ENCODE data around the gene ATP6V1B1. TPM values are rescaled to one million over a fixed set of nuclear protein-coding genes. Genes with fewer than 3 reads are reported as not detected.

Gene ATP6V1B1
- total RNA-seq, 1 experiment from 2014 or later = 2.5 TPM

DNA sequence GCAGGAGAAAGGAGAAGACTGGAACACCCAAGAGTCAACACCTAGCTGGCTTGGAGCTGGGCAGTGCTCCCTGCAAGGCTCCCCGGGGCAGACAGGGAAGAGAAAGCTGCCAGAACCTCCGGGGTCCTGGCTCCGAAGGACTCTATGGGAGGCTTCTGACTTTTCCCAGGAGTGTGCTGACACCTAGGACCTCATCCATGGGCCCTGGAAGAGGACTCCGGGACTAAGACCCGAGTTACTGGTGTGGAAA, 37.8 kb upstream of the ATP6V1B1 start:
- in situ Hi-C loops (cut with HindIII; ENCODE audit: low pct_unique_long_range_greater_than_20kb, low sequenced_read_pairs) = no loop called here
- no peak for DNase-seq (ENCODE audit: low read depth, low spot score)

DNA sequence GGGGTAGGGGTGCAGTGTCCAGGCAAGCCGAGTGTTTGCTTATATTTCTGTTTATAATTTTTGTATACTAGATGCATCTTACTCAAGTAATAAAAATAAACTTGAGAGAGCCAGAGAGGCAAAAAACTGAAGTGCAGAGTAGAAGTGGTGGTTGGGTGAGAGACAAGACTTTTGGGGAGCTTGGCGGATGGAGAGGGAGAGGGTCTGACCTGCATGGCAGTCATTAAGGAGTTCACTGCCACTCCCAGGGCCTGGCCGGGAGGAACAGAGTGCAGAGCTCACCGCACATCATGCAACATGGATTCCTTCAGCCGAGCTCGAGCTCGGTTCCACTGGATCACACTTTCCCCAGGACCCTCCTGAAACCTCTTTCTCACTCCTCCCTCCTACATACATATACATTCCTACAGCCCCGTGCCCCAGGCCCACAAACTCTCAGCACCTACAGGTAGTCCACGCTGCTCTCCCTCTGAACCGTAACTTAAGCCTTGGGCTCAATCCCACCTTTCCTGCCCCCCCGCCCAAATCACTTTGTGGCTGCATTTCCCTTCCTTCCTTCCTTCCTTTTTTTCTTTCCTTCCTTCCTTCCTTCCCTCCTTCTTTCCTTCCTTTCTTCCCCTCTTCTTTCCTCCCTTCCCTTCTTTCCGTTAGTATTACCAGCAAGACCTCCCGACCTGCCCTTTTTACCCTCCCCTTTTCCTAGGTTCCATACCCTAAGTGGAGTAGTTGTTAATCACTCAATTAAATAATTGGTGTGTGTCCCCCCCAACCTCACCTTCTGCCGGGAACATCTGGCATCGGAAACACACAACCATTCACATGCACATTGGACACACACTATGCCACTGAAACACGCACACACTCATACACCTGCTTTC, 37.1 kb upstream of the ATP6V1B1 start:
- in situ Hi-C loops (cut with HindIII; ENCODE audit: low pct_unique_long_range_greater_than_20kb, low sequenced_read_pairs) = no loop called here
- DNase-seq (ENCODE audit: low read depth, low spot score) = no peak

DNA sequence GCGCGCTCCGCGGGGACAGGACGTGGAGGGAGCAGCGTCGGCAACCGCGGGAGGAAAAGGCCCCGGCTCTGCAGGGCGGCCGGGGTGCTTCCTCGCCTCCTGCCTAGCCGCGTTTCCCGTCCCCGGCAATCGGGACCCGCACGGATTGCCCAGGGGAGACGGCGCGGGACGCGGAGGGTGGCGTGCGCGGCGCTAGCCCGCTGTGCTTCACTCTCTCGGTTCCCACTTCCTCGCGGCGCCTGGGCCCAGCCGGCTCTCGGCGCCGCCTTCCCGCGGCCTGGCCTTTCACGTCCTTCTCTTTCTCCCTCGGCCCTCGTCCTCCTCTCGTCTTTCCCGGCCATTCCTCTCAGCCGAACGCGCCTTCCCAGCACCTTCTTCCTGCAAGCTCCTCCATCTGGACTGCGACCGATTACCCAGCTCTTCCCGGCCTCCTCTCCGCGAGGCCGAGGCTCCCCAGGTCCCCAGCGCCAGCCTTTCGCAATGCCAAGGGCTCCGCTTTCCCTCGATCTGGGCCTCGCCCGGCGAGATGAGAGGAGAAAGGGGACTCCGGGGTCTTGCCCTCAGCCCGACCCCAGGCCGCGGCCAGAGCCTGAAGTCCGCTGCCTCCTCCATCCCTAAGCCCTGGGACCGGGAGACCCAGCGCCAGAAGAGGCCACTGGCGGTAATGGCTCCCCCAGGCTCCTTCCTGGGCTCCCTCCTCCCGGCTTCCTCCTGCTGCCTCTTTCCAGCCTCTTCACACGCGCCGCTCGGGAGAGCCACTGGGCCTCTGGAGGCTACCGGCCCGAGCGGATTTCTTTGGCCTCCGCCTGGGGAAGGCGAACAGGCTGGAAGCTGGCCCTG, 34.3 kb upstream of the ATP6V1B1 start:
- peak; percentile 43 for DNase-seq (ENCODE audit: low read depth, low spot score)
- in situ Hi-C loops (cut with HindIII; ENCODE audit: low pct_unique_long_range_greater_than_20kb, low sequenced_read_pairs) = no loop called here

DNA sequence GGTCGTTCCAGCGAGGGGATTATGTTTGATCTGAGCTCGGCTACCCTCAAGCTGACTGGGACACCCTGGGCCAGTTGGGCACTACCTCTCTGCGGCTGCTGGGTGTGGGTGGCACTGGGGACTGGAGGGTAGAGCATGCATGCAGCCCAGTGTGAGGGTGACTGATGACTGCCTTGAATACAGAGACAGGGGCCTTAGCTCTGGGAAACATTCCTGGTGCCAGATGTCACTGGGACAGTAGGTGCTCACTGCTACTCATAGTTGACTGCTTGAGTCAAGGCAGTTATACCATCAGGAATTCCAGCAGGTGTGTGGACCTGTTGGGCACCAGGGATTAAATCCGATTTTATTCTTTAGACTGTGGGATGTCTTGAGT, 33.6 kb upstream of the ATP6V1B1 start:
- no peak for DNase-seq (ENCODE audit: low read depth, low spot score)
- in situ Hi-C loops (cut with HindIII; ENCODE audit: low pct_unique_long_range_greater_than_20kb, low sequenced_read_pairs) = no loop called here

DNA sequence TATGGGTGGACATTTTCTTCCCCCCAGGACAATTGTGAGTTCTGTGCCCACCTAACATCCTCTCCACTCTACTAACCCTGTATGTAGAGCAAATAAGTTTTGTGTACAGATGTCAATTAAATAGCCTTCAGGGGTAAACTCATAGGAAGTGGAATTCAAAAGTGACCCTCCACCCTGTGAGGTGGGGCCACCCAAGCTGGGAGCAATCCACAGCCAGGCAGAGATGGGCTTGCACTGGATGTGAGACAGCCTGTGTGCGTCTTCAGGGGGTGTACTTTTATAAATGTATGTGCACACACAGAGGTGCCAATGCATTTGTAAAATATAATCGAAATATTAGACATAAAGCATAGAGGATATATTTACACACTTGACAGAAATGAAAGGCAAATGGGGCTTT, 33.1 kb upstream of the ATP6V1B1 start:
- DNase-seq (ENCODE audit: low read depth, low spot score) = no peak
- in situ Hi-C loops (cut with HindIII; ENCODE audit: low pct_unique_long_range_greater_than_20kb, low sequenced_read_pairs) = no loop called here

DNA sequence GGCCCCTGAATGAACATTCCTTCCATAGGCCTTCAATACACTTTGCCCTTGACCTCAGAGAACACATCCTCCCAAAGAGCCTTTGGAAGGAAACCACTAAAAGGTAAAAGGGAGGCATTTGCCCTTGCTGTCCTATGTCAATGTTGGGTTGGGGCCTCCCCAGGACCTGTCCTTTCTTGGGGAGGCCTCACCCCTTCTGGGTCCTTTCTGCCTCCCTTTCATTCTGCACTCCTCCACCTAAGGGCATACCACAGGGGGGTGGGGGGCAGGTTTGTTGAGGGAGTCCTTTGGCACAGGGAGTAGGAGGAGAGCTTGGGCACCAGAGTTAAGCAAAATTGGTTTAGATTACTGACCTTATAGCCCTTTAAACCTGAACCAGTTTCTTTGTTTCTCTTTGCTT, 32.5 kb upstream of the ATP6V1B1 start:
- no peak for DNase-seq (ENCODE audit: low read depth, low spot score)
- in situ Hi-C loops (cut with HindIII; ENCODE audit: low pct_unique_long_range_greater_than_20kb, low sequenced_read_pairs) = no loop called here

DNA sequence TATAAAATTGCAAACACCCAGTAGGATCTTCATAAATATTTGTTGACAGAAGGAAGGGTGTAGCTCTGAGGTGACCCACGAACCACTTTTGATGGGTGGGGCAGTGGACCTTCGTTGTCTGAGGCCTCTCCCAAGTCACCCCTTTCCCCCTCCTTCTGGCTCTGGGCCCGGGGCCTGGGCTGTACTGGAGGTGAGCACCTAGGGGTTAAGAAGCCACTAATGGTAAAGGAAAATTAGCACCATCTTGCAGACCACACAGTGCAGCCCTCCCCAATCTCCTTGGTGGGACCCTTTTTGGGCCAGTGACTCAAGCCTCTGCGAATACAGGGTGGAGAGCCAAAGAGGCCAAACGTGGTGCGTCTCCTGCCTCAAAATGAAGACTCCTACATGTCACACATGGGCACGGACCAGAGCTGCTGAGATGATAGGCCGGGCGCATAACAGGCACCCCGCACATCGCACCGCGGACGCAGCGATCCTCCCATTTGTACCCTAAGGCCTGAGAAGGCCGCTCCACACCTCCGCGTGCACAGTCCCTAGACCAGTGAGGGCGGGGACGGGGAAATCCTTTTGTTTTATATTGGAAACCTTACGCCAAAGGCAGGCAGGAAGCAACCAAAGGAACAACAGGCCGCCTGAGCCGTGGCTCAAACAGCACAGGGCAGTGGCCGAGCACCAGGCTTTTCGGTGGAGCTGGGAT, 31.9 kb upstream of the ATP6V1B1 start:
- DNase-seq (ENCODE audit: low read depth, low spot score) = no peak
- in situ Hi-C loops (cut with HindIII; ENCODE audit: low pct_unique_long_range_greater_than_20kb, low sequenced_read_pairs) = no loop called here

DNA sequence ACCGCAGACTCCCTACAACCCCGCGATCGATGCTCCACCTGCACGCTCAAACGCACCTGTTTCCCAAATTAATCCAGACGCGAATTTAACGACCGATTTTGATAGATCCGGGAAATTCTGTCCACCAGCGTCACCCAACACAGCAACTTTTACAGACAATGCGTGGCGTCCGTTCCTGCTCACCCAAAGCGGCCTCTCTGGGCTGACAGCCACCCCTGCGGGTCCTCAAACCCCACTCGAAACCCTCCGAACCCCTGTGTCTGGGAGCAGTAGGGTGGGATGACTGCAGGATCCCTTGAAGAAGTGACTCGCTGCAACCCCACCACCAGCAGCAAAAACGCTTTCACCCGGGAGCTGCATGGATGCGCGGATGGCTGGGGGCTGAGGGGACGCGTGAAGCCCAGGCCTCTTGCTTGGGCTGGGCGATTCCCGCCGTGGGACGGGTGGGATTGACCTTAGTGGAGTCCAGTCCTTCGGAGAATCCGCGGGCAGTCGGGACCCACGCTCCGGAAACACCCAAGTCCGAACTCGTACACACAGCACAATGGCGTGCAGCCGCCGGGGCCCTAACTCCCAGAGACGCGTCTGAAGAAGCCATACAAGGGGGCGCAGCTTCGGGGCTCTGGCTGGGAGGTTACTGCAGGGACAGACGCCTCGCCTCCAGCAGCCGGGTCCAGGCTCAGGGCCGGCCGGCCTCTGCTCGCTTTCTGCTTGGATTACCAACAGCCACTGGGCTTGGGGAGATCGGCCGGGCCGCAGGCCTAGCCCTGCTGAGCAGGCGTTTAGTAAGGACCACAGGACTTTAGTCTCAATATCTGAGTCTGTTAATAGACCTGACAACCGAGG, 31.1 kb upstream of the ATP6V1B1 start:
- no peak for DNase-seq (ENCODE audit: low read depth, low spot score)
- in situ Hi-C loops (cut with HindIII; ENCODE audit: low pct_unique_long_range_greater_than_20kb, low sequenced_read_pairs) = no loop called here

DNA sequence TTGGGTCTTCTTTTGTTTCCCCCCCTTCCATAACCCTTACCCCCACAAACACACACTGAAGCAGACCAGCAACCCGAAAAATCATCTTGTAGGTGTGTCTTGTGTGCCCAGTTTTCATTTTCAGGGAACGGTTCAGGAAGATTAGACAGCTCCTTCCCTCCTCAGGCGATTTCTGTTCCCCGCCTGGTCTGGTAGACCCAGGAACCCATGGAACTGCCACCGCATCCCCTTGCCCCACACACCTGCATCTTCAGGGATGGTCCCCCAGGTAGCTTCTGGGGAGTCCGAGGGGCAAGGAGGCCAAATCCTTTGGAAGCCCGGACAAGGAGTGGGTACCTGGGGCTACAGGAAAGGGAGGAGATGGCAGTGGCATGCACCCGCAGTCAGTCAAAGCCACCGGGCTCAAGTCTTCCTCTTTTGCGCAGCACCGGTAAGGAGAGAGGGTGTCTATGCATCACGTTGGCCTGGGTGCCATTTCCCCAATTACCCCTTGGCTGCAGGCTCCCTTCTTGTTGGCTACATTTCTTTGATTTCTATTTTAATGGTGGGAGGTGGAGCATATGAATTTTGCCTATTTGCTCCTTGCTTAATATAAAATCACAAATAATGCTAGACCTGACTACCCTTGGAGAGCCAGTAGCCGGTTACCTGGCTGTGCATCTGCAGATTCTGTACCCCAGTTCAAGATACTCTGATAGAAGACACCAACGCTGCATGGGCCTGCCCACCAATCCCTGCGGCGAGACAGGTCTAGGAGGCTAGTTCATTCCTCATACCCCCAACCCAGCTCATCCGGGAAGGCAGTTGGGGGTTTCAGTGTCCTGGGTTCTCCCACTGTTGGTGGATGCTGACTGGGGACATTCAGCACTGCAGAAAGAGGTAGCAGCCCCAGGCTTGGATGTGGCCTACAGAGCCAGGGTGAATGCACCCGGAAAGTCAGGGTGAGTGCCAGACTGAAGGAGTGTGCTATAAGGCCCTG, 30.0 kb upstream of the ATP6V1B1 start:
- in situ Hi-C loops (cut with HindIII; ENCODE audit: low pct_unique_long_range_greater_than_20kb, low sequenced_read_pairs) = no loop called here
- no peak for DNase-seq (ENCODE audit: low read depth, low spot score)

DNA sequence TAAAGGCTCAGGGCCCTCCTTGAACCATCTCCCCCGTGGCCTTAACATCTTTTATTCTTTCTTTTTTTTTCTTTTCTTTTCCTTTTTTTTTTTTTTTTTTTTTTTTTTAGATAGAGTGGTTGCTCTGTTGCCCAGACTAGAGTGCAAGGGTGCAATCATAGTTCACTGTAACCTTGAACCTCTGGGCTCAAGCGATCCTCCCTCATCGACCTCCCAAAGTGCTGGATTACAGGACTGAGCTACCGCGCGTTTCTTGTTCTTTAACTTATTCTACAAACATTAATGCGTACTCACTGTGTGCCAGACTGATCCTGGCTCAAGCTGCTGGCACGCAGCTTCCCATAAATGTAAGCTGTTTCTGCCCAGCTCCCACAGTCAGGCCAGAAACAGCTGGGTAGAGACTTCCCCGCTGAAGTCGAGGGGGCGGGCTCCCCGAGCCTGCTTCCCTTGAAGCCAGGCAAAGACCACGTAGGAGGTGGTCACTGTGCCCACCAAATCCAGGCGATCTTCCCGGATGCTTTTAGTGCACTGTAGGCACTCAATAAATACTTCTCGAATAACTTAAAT, 29.2 kb upstream of the ATP6V1B1 start:
- in situ Hi-C loops (cut with HindIII; ENCODE audit: low pct_unique_long_range_greater_than_20kb, low sequenced_read_pairs) = no loop called here
- no peak for DNase-seq (ENCODE audit: low read depth, low spot score)

DNA sequence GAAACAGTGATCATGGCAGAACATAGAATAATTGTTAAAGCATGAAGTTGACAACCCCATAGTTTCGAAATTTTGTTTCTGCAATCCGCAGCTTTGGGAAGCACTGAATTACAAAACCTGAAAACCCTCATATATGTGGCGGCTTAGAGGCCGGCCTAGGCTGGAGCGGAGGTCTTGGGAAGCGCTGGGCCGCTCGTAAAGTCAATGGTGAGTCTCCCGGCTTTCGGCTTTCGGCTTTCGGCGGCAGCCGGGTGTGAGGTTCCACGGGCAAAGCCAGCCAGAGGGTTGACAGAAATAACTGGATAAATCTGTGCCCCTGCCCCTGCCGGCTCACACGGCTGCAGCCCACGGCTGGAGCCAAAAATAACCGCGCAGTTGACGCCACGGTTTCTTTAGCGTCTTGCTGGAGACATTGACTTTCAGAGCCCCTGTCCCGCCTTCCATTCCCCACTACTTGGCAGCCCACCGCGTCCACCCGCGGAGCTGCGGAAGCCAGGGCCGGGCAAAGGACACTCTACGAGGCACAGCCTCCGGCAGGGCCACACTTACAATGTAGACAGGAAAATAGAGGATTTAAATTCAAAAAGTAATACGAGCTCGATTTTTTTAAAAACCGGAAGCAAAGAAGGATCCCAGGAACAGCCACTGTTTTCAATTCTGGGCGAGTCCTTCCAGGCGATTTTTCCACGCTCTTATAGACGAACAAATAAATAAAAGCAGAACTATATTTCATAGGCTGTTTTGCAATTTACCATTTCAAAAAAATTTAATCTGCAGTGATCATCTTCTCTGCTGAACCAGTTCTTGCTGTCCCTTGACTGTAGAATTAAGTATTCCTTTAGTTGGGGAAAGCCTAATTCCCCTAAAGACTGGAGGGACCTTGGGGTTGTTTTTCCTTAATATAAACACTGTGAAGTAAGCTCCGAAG, 28.3 kb upstream of the ATP6V1B1 start:
- in situ Hi-C loops (cut with HindIII; ENCODE audit: low pct_unique_long_range_greater_than_20kb, low sequenced_read_pairs) = no loop called here
- DNase-seq (ENCODE audit: low read depth, low spot score) = no peak

DNA sequence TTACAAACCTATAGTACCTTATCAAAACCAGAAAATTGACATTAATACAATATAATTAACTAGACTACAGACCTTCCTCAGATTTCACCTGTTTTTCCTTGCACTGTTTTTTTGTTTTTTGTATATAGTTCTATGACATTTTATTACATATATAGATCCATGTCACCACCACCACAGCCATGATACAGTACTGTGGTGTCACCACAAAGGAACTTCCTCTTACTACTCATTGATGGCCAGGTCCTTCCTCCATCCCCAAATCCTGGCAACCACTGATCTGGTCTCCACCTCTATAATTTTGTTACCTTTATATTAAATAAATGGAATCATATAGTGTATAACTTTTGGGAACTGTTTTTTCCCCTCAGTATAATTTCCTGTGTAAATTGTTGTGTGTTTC, 19.4 kb upstream of the ATP6V1B1 start:
- in situ Hi-C loops (cut with HindIII; ENCODE audit: low pct_unique_long_range_greater_than_20kb, low sequenced_read_pairs) = no loop called here
- no peak for DNase-seq (ENCODE audit: low read depth, low spot score)

DNA sequence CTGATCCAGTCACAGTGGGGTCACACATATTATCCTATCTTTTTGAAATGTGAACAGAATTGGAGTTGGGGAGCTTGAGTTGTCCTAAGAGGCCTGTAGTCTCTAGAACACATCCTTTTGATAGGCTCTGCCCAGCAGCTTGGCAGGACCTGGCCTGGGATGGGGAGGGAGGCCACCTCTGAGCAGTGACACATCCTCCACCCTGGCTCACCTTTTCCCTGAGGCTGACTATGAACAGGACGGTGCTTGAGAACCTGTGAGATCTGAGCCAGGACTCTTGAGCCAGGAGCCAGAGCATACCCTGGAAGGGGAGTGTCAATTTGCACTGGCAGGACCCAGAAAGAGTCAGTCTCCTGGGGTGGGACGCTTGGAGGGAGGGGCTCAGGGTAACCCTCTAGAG, 17.7 kb upstream of the ATP6V1B1 start:
- in situ Hi-C loops (cut with HindIII; ENCODE audit: low pct_unique_long_range_greater_than_20kb, low sequenced_read_pairs) = no loop called here

DNA sequence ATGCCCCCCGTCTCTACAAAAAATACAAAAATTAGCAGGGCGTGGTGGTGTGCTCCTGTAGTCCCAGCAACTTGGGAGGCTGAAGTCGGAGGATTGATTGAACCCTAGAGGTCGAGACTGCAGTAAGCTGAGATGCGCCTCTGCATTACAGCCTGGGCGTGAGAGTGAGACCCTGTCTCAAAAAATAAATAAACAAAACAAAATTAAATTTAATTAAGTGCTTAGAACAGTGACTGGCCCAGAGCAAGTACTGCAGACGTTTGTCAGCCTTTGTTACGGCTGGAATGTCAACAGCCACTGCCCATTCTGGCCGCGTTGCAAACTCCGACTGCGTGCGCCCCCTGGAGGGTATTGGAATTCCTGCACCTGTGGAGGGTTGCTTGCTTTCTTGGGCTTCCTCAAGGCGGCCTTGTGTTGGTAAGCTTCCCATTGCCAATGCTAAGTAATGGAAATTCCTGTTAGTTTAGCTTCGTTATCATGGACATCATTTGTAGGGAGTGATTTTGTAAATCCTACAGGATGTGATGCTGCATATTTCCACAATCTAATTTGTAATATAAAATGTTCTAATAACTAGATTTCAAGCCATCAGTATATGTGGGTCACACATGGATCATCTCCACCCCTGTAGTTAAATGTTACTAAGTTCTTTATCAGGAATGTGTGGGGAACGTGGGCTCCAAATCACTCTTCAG, 15.9 kb upstream of the ATP6V1B1 start:
- in situ Hi-C loops (cut with HindIII; ENCODE audit: low pct_unique_long_range_greater_than_20kb, low sequenced_read_pairs) = no loop called here
- DNase-seq (ENCODE audit: low read depth, low spot score) = peak; percentile 91

More for the DNA sequence above, 17.7 kb upstream of the ATP6V1B1 start:
- no peak for DNase-seq (ENCODE audit: low read depth, low spot score)

DNA sequence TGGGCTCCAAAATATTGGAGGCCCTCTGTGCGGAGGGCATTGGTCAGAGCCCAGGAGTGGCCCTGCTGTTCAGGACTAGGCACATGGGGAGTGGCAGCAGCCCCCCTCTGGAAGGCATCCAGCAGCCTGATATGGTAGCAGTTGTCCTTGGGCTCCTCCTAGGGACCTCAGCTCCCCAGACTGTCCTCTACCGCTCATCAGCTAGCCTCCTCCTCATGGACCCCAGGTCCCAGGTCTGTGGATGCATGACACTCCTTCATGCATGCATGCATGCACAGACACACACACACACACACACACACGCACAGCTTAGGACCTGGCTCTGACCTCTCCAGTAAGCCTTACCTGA, 15.4 kb upstream of the ATP6V1B1 start:
- no peak for DNase-seq (ENCODE audit: low read depth, low spot score)
- in situ Hi-C loops (cut with HindIII; ENCODE audit: low pct_unique_long_range_greater_than_20kb, low sequenced_read_pairs) = no loop called here

Measured in SK-MEL-5 (cell line).